ENCODE data around the gene SLC13A5. TPM values are rescaled to one million over a fixed set of nuclear protein-coding genes. Genes with fewer than 3 reads are reported as not detected.
"Not testable (repeated sequence)": the region's sequence is repeated elsewhere in the genome, so short reads cannot be mapped to it uniquely, and the experiment has no call there.

The SLC13A5 gene
- polyA plus RNA-seq, 1 donor, result not detected

DNA sequence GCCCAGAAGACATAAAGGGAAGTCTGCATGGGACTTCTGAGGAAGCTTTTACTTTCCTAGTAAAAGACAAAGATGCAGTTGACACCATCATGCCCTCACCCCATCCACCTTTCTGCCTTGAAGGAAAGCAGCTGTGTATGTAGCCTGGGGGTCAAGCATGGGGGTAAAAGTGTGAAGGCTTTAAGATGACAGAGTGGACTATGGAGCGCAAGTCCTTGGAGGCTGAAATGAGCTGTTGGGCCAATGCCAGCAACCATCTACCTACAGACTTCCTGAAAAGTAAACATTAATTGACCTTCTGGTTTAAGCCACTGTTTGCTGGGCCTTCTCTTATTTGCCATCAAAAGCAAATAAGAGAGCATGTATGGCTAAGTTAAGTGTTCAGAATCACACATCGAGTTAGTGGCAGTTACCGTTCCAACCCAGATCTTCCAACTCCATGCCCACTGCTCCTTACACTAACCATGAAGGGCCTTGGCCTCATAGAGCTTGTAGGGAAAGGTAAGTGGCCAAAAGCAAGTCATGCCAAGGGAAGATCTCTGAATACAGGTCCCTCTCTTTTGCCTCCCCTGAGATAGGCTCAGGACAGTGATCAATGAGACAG is 30.0 kb downstream of the SLC13A5 start:
- no peak for DNase-seq

DNA sequence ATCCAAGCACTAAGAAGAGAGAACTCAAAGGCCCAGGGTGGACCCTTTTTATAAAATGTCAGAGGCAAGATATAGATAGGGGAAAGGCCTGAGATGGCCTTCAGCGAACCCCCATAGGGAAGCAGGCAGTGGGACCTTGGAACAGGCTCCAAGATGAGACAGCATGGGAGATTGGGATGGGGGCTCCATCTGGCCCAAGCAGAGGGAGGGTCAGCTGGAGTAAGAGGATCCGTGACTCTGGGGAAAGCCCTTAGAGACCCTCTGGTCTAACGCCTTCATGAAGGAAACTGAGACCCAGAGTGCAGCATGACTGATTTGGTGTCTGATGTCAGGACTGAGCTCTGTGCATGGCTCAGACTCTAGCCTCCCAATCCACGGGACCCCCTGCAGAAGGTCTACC is 30.8 kb downstream of the SLC13A5 start:
- no peak for DNase-seq

DNA sequence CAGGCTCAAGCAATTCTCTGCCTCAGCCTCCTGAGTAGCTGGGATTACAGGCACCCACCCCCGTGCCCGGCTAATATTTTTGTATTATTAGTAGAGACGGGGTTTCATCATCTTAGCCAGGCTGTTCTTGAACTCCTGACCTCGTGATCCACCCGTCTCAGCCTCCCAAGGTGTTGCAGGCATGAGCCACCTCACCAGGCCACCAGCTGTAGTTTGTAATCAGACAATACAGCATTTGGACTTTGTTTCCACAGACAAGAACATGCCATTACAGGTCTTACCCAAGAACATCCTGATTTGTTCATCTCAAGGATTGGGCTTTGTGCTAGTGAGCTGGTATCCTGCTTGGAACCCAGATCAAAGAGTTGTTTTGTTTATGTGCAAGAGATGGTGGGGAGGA is 31.5 kb downstream of the SLC13A5 start:
- no peak for DNase-seq

DNA sequence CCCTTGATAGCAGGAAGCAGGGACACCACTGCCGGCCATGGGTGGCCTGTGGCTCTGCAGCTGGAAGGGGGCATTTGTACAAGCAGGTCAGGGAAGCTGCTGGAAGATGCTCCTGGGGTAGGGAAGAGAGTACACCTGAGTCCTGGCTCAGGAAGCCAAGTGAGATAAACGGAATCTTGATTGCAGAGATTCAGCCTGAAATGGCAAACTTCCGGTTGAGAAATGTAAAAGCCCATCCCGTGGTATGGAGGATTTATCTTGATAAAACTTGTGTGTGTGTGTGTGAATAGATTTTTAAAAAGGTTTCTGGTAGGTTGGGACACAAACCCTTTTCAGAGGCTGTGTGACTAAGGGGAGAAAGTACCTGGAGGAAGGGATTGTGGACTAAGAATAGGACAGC is 32.0 kb downstream of the SLC13A5 start:
- no peak for DNase-seq

DNA sequence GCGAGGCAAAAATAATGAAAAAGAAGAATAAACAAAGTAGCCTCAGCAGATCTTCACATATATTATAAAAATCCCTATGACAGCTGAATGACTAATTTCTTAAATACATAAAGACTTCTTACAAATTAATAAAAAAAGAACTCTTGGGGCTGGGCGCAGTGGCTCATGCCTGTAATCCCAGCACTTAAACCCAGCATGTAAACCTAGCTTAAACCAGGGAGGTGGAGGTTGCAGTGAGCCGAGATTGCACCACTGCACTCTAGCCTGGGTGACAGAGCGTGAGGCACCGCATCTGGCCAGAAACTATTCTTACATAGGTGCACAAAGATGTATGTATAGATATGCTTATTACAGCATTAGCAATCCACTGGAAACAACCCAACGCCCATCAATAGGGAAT is 33.9 kb downstream of the SLC13A5 start:
- no peak for DNase-seq

DNA sequence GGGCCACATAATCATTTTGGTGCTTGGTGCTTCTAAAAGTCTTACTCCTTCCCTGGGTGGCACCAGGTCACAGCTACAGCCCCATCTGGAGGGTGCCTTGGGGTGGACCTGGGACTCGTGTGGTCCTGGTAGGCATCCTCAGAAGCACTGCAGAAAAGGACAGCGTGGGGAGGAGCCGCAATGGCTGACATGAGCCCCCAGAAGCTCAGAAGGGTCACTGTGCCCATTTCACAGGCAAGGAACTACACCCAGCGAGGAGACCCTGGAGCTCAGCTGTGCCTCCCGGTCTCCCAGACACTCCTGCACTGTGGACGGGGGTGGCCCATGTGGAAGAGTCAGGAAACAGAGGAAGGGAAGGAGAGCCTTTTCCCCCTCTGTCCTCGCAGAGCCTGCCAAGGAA is 35.2 kb downstream of the SLC13A5 start:
- no peak for DNase-seq

DNA sequence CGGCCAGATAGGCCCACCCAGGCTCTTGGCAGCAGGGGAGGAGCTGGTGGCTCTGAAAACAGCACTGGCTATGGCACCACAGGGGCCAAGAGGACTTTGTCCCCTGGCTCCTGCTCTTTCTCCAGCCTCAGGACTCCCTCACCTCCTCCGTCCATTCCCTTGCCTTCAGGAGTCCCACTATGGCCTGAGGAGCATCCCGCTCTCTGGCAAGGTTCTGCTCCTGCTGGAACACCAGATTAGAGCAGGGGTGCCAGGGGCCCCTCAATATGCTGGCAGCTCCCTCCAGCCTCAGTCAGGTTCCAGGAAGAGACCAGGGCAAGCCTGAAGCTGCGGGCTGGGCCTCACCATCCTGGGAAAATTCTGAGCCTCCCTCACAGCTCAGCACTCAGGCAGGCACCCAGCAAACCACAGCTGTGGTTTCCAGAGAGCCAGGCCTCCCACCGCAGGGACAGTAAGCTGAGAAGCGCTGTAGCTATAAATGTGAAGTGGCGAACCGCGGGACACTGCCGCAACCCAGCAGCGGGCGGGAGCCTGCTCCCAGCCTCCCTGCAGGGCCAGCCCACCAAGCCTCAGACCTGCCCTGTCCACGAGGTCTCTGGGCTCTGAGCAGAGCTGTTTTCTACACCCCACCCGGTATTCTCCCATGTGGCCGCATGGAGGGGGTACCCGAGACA is 35.9 kb downstream of the SLC13A5 start:
- no peak for DNase-seq

DNA sequence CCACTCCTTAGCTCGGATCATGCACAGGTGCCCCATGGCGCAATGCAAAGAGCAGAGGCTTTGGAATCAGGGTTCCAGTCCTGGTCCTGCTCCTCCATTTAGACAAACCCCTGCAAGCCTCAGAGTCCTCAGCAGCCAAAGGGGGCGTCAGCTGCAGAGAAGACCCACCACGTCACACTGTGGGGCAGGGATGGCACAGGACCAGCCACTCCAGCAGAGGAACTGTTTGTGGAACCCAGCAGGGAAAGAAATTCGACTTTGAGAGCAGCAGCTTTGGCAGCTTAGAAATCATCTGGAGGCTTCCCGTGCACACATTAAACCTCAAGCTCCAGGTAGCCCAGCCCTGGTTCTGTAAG is 36.4 kb downstream of the SLC13A5 start:
- DNase-seq, result no peak

DNA sequence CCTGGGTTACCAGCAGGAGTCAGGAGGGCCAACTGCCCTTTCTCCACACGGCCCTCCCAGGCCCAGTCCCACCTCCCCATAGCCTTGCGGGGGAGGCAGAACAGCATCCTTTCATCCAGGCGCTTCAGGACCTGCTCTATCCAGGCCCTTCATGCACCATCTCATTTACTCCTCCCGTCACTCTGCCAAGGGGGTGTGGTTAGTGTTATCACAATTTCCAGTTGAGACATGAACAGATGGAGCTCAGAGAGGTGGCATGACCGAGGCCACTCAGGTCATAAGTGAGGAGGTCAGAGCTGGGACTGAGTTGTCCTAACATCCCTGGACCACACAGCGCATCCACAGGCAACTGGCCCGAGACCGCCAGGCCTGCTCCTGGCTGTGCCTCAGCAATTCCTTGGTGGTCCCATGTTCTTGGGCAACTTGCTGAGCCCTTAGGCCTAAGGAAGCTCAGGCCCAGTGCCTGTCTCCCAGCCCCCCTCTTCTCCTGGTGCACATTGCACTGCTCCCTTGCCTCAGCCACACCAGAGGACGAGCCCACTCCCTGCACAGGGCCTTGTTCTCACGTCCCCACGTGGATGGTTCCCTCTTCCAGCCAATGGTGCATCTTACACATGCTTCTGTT is 37.9 kb downstream of the SLC13A5 start:
- no peak for DNase-seq

DNA sequence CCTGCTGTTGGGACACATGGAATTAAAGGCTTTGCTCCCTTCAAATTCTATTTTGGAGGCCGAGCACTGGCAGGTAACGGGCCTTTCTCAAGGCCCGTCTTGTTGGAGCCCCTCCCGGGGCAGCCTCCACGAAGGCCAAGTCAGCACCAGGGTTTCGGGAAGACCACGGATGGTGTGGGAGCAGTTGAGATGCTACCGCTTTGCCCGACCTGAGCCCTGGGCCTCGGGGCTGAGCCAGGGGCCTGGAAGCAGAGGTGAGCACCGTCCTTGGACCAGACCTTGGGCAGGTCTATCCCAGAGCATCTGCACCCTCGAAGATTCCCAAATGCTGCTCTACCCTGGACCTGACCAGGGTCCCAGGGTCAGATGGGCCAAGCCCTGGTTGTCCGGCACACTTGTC is 38.6 kb downstream of the SLC13A5 start:
- DNase-seq, result no peak

DNA sequence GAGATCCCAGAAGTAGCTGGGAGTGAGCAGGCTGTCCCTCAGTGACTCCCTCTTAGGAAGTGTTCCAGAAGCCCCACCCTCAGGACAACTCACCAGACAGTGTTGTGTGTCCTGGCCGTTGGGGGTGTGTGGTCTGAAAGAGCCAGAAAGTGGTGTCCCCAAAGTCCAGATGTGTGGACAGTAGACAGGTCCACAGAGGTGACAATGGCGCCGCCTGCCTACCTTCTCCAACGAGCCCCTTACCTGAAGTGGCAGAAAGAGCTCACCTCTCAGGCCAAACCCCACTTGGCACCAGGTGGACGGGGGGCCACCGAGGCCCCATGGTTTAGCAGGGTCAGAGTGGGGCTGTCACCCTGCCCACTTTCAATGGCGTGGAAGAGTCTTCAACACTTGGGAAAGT is 41.7 kb downstream of the SLC13A5 start:
- no peak for DNase-seq

DNA sequence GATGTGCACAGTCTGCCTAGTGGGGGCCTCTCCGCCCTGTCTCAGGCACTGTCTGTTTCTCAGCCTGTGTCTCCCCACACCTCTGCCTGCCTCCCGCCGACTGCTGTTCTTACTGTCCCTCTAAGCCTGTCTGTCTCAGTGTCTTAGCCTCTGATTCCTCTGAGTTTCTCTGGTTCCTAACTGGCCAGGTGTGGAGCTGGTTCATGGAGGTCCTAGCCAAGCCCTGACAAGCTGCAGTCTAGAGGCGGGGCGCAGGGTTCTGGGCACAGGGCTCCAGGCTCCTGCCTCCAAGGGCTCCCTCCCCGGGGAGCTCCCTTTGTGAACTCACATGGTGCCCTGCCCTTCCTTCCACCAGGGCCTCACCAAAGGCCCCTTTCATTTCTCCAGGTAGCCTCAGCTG is 42.2 kb downstream of the SLC13A5 start:
- DNase-seq, result no peak

DNA sequence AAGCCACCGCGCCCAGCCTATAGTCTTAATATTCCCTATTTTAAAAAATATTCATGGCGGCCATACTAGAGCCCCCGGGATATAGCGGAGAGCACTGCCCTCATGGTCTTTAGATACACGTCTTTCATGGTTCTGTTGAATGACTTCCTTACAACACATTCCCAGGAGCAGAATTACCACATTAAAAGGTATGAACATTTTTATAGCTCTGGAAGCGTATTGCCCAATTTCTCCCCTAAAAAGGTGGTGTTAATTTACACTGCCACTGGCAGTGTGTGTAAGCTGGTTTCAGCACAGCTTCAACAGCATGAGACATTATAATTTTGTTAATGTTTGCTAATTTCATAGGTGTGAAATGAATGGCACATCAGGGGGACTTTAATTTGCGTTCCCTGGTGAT is 42.6 kb downstream of the SLC13A5 start:
- DNase-seq, result no peak

DNA sequence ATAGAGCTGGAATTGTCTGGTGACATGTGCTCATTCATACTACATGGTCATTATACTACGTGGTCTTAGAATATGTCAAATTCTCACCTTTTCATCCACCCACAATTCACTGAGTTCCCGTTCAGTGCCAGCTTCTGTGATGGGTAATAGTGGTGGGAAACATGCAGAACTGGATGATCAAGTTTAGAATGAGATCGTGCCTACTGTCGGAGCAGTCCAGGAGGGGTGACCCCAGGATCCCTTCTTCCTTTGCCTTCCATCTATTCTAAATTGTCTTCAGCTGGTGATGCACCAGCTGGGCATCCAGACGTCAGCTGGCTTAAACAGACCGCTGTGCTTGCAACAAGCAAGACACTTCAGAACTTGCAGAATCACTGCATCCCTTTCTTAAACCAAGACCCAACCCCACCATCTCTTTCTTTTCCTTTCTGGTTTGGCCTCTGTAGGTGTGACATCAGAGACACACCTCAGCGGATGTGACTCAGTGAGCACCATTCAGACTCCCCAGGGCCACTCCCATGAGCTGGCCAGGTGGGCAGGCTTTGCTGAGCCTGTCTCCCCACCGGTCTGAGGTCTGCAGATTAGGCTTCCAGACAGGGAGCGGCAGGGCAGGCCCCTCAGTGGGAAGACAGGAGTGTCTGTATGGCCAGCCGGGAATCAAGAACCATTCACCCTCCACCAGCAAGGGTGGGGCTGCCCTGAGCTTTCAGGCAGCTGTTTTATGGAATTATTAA is 43.5 kb downstream of the SLC13A5 start:
- no peak for DNase-seq

DNA sequence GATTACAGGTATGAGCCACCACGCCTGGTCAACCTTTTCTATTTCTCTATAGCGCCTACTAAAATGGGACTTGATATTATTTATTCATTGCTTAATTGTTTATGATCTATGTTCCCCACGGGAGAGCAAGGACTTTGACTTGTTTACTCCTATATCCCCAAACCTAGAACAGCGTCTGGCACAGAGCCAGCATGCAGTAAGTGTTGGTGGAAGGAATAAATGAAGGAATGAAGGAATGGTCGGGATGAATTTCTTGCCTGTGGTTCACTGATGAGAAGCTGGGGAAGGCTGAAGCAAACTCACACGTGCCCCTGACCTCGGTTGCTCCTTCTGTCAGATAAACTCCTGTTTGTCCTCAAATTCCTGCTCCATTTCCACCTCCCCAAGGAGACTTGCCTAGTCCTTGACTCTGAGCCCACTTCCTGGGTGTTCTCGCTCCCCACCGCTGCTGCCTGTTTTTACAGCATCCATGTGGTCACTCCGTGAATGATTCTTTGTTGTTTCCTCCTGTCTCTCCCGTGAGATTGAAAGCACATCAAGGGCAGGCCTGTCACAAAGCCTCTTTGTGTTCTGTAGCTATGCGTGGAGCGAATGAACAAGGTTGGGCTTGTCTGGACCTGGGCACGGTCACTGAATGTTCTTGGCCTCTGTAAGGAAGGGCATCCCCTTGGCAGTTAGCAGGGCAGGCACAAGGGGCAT is 44.3 kb downstream of the SLC13A5 start:
- DNase-seq, result no peak

DNA sequence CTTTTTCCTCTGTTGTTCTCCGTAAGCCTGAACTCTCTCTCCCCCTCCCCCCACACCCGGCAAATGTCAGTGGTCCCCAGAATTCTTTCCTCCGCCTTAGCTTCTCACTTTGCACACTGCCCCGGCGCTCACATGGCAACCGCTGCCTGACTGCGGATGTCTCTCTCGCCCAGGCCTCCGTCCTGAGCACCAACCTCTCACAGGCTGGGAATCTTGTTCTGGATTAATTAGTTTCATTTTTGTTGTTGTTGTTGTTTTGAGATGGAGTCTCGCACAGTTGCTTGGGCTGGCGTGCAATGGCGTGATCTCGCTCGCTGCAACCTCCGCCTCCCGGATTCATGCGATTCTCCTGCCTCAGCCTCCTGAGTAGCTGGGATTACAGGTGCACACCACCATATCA is 45.0 kb downstream of the SLC13A5 start:
- DNase-seq, result no peak

DNA sequence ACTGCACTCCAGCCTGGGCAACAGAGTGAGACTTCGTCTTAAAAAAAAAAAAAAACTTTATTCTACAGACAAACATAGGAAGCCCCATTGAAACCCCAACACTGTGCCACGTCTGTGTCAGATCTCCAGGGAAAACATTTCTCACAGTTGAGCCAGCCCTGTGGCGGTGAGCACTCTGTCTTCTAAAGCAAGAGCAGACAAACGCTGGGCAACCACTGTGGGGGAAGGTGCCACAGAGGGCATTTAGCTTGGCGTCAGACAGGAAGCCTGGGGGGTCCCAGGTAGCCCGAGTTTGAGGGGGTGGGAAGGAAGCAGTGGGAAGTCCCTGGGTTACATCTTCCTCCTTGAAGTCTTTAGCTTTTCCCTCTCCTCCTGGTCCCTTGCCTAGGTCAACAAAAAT is 45.7 kb downstream of the SLC13A5 start:
- DNase-seq, result no peak

DNA sequence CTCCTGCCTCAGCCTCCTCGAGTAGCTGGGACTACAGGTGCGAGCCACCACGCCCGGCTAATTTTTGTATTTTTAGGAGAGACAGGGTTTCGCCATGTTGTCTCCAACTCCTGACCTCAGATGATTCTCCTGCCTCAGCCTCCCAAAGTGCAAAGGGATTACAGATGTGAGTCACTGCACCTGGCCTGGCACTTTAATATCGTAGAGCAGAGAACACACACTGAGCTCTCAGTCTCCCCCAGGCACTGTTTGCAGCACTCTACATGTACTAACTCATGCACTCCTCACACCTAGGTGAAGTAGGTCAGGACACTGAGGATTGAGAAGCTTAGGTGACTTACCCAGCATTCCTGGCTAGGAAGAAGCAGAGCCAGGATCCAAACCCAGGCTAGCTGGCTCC is 46.6 kb downstream of the SLC13A5 start:
- no peak for DNase-seq

DNA sequence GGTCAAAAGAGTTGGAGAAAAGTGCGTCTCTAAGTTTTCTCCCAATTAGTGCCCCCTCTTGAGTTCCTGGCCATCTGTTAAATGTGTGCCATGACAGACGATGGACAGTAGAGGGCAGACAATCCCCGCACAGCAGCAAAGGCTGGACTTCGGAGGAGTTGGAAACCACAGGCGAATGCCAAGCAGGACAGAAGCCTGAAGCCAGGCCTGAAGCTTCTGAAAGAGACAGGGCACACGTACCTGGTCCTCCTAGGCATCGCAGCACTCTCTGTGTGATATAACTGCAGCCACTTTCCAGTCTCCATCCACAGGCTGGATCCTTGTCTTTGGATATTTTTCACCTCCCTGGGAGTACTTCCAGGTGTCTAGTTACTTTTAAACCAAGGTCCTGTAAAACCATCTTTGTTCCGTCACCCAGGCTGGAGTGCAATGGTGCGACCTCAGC is 47.1 kb downstream of the SLC13A5 start:
- peak; percentile 76 for DNase-seq

DNA sequence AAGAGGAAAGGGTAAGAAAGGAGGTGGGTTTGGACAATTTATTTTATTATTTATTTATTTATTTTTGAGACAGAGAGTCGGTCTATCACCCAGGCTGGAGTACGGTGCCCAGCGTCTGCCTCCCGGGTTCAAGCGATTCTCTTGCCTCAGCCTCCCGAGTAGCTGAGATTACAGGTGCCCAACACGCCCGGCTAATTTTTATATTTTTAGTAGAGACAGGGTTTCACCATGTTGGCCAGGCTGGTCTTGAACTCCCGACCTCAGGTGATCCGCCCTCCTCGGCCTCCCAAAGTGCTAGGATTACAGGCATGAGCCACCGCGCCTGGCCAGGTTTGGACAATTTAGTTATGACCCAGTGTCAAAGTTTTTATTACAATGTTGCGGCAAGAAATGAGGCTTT is 50.0 kb downstream of the SLC13A5 start:
- not testable (repeated sequence) for DNase-seq

DNA sequence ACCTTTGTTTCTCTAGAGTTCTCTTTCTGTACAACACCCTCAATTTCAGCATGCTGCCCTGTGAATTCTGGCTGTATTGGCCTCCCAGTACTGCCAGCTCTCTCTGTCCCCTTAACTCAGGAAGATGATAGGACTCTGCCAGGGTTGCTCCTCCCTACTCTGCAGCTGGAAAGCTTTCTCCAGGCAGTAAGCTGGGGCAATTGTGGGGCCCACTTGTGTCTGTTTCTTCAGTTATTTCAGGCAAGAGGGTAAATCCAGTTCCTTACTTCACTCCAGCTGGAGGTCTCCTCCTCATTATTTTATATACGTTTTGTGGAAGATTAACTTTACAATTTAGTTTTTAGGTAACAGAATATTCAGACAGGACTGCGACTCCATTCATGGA is 51.7 kb downstream of the SLC13A5 start:
- DNase-seq, result no peak

DNA sequence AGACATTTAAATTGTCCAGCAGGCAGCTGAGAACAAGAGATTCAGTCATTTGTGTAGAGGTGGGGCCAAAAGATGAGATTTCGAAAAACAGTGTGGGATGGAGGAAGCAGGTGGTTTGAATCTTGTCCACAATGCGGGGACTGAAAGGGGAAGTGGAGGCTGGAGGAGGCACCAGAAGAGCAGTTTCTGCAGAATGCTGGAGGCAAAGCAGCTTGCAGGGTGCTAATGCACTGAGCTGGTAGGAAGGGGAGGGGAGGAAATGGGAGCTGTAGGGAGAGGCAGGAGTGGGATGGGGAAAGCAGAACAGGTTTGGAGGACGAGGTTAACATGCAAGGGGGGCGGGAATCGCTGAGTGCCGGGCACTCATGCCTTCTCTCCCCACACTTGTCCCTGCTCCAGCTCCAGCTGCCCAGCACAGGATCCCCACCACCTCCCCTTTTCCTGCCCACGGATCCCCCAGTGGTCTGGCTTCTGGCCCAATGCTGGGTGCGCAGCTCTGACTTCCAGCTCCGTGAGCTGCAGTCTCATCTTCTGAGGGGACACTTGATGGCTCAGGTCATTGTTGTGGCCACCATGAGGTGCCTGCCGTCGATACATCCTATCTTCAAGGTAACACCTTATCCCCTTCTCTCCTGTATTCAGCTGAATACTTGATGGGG is 52.2 kb downstream of the SLC13A5 start:
- DNase-seq, result no peak

DNA sequence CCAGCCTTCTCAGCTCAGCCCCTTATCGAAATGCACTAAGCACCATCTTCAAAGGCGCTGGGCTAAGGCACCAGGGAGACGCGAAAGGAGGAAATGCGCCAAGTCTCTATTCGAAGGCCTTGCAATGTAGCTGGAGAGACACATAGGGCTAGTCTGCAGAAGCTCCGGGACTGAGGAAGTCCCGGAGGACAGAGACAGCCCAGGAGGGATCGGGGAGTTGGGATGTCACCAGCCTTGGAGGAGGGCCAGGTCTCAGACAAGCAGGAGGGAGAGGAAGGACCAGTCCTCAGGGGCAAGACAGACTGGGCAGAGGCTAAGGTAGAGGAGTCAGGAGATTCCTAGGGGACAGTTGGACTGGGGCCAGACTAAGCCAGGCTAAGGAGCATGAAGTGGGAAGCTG is 53.1 kb downstream of the SLC13A5 start:
- DNase-seq, result no peak

All from hindlimb muscle (tissue), 1 donor.